Right kidney (tissue), 1 donor: Measurements from ENCODE around the gene ZBTB7B.
A peak's percentile ranks its signal among the peaks of the same experiment; 100 is the strongest.
"Not testable (repeated sequence)": the region's sequence is repeated elsewhere in the genome, so short reads cannot be mapped to it uniquely, and the experiment has no call there.

Experiments
- DNase-seq: peaks from one replicate; pipeline ENCODE4 v3.0.0-alpha.2; 2016

Gene ZBTB7B

GRCh38 chr1:154967331-154967950 lies 35.2 kb upstream of the ZBTB7B start:
- DNase-seq, result no peak

- no peak for DNase-seq
Measured at GRCh38 chr1:154968731-154969130, 33.9 kb upstream of the ZBTB7B start.

- DNase-seq, result no peak
Measured at GRCh38 chr1:154969246-154969645, 33.4 kb upstream of the ZBTB7B start.

- no peak for DNase-seq
Measured at GRCh38 chr1:154969860-154970452, 32.6 kb upstream of the ZBTB7B start.

GRCh38 chr1:154970631-154971340 lies 31.8 kb upstream of the ZBTB7B start, which contains the start of gene SHC1:
TSS of gene SHC1 (minus strand) at chr1:154970747. CDS start at chr1:154970526, 221 bp downstream.
- DNase-seq, result peak; percentile 74

- no peak for DNase-seq
Measured at GRCh38 chr1:154971341-154971998, 31.1 kb upstream of the ZBTB7B start.

- no peak for DNase-seq
Measured at GRCh38 chr1:154972213-154972516, 30.4 kb upstream of the ZBTB7B start.

- DNase-seq, result no peak
Measured at GRCh38 chr1:154972517-154973343, 29.9 kb upstream of the ZBTB7B start.

GRCh38 chr1:154973344-154974101 lies 29.1 kb upstream of the ZBTB7B start:
- peak; percentile 84 for DNase-seq

GRCh38 chr1:154974102-154974807 lies 28.3 kb upstream of the ZBTB7B start, which contains the start of gene CKS1B:
TSS of gene CKS1B (plus strand) at chr1:154974681. CDS start at chr1:154974746, 65 bp downstream.
- DNase-seq, result peak; percentile 98

- DNase-seq, result peak; percentile 98
Measured at GRCh38 chr1:154974808-154975408, 27.7 kb upstream of the ZBTB7B start.

- DNase-seq, result peak; percentile 74
Measured at GRCh38 chr1:154975409-154976059, 27.1 kb upstream of the ZBTB7B start.

GRCh38 chr1:154977762-154978161 lies 24.8 kb upstream of the ZBTB7B start:
- DNase-seq, result not testable (repeated sequence)

- DNase-seq, result no peak
Measured at GRCh38 chr1:154978360-154978759, 24.2 kb upstream of the ZBTB7B start.

GRCh38 chr1:154982341-154982740 lies 20.3 kb upstream of the ZBTB7B start:
- DNase-seq, result no peak

- DNase-seq, result peak; percentile 80
Measured at GRCh38 chr1:154982897-154983648, 19.5 kb upstream of the ZBTB7B start, which contains the start of gene FLAD1. TSS of gene FLAD1 (plus strand) at chr1:154983344. CDS start at chr1:154983695, 351 bp downstream.

- no peak for DNase-seq
Measured at GRCh38 chr1:154983776-154984466, 18.7 kb upstream of the ZBTB7B start.

GRCh38 chr1:154986736-154987135 lies 15.9 kb upstream of the ZBTB7B start:
- DNase-seq, result not testable (repeated sequence)
